NT2/D1 (cell line): ENCODE data around the gene CENPS.

ENCODE experiments used
- SUZ12 ChIP-seq: IDR thresholded peaks from 2 replicates; pipeline ENCODE4 v1.6.1; 2011; ENCODE audit not compliant: insufficient read length, insufficient read depth; ENCODE audit errors: extremely low read depth
- YY1 ChIP-seq: IDR thresholded peaks from 2 replicates; pipeline ENCODE4 v1.6.1; 2011; ENCODE audit not compliant: insufficient read length, insufficient read depth

- TF ChIP-seq YY1 = no peak
- no peak for TF ChIP-seq SUZ12
Observed at GRCh38 chr1:10459184-10459583, 29.0 kb downstream of the CENPS start.
